Gastrocnemius medialis (tissue), 4 donors: ENCODE measurements around the gene PRRC2C. TPM values are rescaled to one million over a fixed set of nuclear protein-coding genes. Genes with fewer than 3 reads are reported as not detected.

ENCODE experiments used
- ATAC-seq, 2 donors: fragments of 150-250 bp; one replicate each; pipeline ENCODE4 v1.9.1; 2016
- DNase-seq, 2 donors: peaks; one replicate each; pipeline ENCODE4 v3.0.0-alpha.2; 2019
- H3K27ac ChIP-seq, 4 donors: fragments of 200-600 bp; sonication (generic); 1 replicate in 1 of 4; 2 replicates in 3 of 4; pipeline ENCODE4 v1.5.1; 2016 to 2018; ENCODE audit warnings: mild to moderate bottlenecking in 2 of 4, moderate library complexity in 1 of 4
- H3K27me3 ChIP-seq, 3 donors: fragments of 200-600 bp; sonication (generic) in 2 of 3; 1 replicate in 1 of 3; 2 replicates in 2 of 3; pipeline versions ENCODE4 v1.5.1 to v1.6.0; 2016 to 2019; ENCODE audit warnings: mild to moderate bottlenecking in 1 of 3, moderate library complexity in 1 of 3
- H3K36me3 ChIP-seq, 2 donors: fragments of 200-600 bp; sonication (generic) in 1 of 2; one replicate each; pipeline ENCODE4 v1.5.1; 2017 to 2018
- H3K4me1 ChIP-seq, 2 donors: fragments of 200-600 bp; sonication (generic) in 1 of 2; one replicate each; pipeline ENCODE4 v1.5.1; 2016 to 2017; ENCODE audit warnings: mild to moderate bottlenecking in 2 of 2
- H3K4me3 ChIP-seq, 4 donors: fragments of 200-600 bp; sonication (generic) in 3 of 4; 1 replicate in 1 of 4; 2 replicates in 3 of 4; pipeline ENCODE4 v1.5.1; 2016 to 2019; ENCODE audit warnings: mild to moderate bottlenecking in 2 of 4
- H3K9me3 ChIP-seq, 3 donors: fragments of 200-600 bp; sonication (generic) in 2 of 3; 1 replicate in 1 of 3; 2 replicates in 2 of 3; pipeline ENCODE4 v1.5.1; 2016 to 2019
- CTCF ChIP-seq, 5 experiments: fragments of 450-650 bp in 3 of 5; fragments of 200-600 bp in 2 of 5; sonication (generic) in 2 of 5; IDR thresholded peaks in 4 of 5; conservative IDR thresholded peaks in 1 of 5; 1 replicate in 4 of 5; 2 replicates in 1 of 5; pipeline ENCODE4 v1.5.1; 2016 to 2019; ENCODE audit warnings: antibody characterized with exemption in 5 of 5, mild to moderate bottlenecking in 3 of 5, moderate library complexity in 3 of 5
- POLR2A ChIP-seq, 2 donors: fragments of 450-650 bp; IDR thresholded peaks; one replicate each; pipeline ENCODE4 v1.6.1; 2017; ENCODE audit warnings: antibody characterized with exemption in 2 of 2, mild to moderate bottlenecking in 2 of 2, moderate library complexity in 2 of 2
- in situ Hi-C, 4 donors: fragments of 200-750 bp; cut with MboI; loops; one replicate each; pipeline versions ENCODE4 v1.15.0 to v1.8.0; 2017; ENCODE audit warnings: low sequenced_read_pairs in 4 of 4
- intact Hi-C: fragments of 100-400 bp; cut with DNase I; formaldehyde crosslinking; loops from one replicate; pipeline ENCODE4 v1.15.1; 2023; ENCODE audit warnings: low total_unique reads
- total RNA-seq, 4 donors: library from RNA; depleted of rRNA; stranded (reverse); fragments of >200 nt; gene quantifications; one replicate each; pipeline versions ENCODE4 v1.1.0 to v1.2.3, GENCODE V29; 2016

Gene PRRC2C
- total RNA-seq, 4 donors from 2014 or later, result 40.9 to 45.7 (median 42.0) TPM

- no peaks in the 10 kb centered on the region for H3K9me3 ChIP-seq
- no peak overlapping the region for H3K4me3 ChIP-seq
- DNase-seq (no peak), ATAC-seq (no peak)
- TF ChIP-seq POLR2A (IDR thresholded peaks at IDR 0.05), result no peak
- no peak for TF ChIP-seq CTCF (IDR thresholded peaks at IDR 0.05 in 4 of 5, conservative IDR thresholded peaks at IDR 0.05 in 1 of 5)
- no peaks in the 10 kb centered on the region for H3K4me1 ChIP-seq
- no peak overlapping the region for H3K27ac ChIP-seq
- H3K27me3 ChIP-seq, result no peaks in the 10 kb centered on the region
- intact Hi-C loops, result no loop called here
- H3K36me3 ChIP-seq, result no peaks in the 10 kb centered on the region
- in situ Hi-C loops, result no loop called here
These were observed 152.7 kb downstream of the PRRC2C start for GRCh38 chr1:171637928-171638576.

- H3K4me1 ChIP-seq, result peaks cover 3 to 5% of the 10 kb centered on the region in 2 donors
- in situ Hi-C loops, result loop anchor here in 3 of 4 donors (10.0 kb wide), 2 partner anchors 105 to 345 kb away; partner anchors contain the start of gene VAMP4 (in 1 of the 3)
These were observed 154.9 kb downstream of the PRRC2C start for GRCh38 chr1:171640225-171640624.

GRCh38 chr1:171641076-171641864 is 155.9 kb downstream of the PRRC2C start:
- intact Hi-C loops, result loop anchor here (10.0 kb wide), 2 partner anchors 156 to 804 kb away; partner anchors contain the start of genes PIGC and PRRC2C

More at GRCh38 chr1:171640225-171640624, 154.9 kb downstream of the PRRC2C start:
- Histone ChIP-seq H3K27me3 (no peaks in the 10 kb centered on the region), H3K36me3 (no peaks in the 10 kb centered on the region), H3K4me3 (no peak overlapping the region), H3K27ac (no peak overlapping the region), H3K9me3 (no peaks in the 10 kb centered on the region)
- TF ChIP-seq POLR2A (IDR thresholded peaks at IDR 0.05) (no peak), CTCF (IDR thresholded peaks at IDR 0.05 in 4 of 5, conservative IDR thresholded peaks at IDR 0.05 in 1 of 5) (no peak)
- DNase-seq (no peak), ATAC-seq (no peak)
- intact Hi-C loops, result loop anchor here (10.0 kb wide), 2 partner anchors 155 to 805 kb away; partner anchors contain the start of genes PIGC and PRRC2C

GRCh38 chr1:171642197-171642596 is 156.9 kb downstream of the PRRC2C start:
- in situ Hi-C loops (loop anchor here in 3 of 4 donors (10.0 kb wide), 2 partner anchors 103 to 343 kb away; partner anchors contain the start of gene VAMP4 (in 1 of the 3)), intact Hi-C loops (loop anchor here (10.0 kb wide), 2 partner anchors 157 to 803 kb away; partner anchors contain the start of genes PIGC and PRRC2C)
- no peaks in the 10 kb centered on the region for H3K36me3 ChIP-seq
- ATAC-seq (no peak), DNase-seq (no peak)
- H3K9me3 ChIP-seq, result no peaks in the 10 kb centered on the region
- TF ChIP-seq POLR2A (IDR thresholded peaks at IDR 0.05) (no peak), CTCF (IDR thresholded peaks at IDR 0.05 in 4 of 5, conservative IDR thresholded peaks at IDR 0.05 in 1 of 5) (no peak)
- H3K4me3 ChIP-seq, result no peak overlapping the region
- no peak overlapping the region for H3K27ac ChIP-seq
- peaks cover 13 to 15% of the 10 kb centered on the region in 2 donors for H3K4me1 ChIP-seq
- H3K27me3 ChIP-seq, result no peaks in the 10 kb centered on the region

More at GRCh38 chr1:171641076-171641864, 155.9 kb downstream of the PRRC2C start:
- H3K4me1 ChIP-seq, result peaks cover 13 to 15% of the 10 kb centered on the region in 2 donors
- TF ChIP-seq CTCF (IDR thresholded peaks at IDR 0.05 in 4 of 5, conservative IDR thresholded peaks at IDR 0.05 in 1 of 5), result no peak
- no peak for TF ChIP-seq POLR2A (IDR thresholded peaks at IDR 0.05)
- H3K9me3 ChIP-seq, result no peaks in the 10 kb centered on the region
- H3K36me3 ChIP-seq, result no peaks in the 10 kb centered on the region
- no peak overlapping the region for H3K4me3 ChIP-seq
- no peaks in the 10 kb centered on the region for H3K27me3 ChIP-seq
- DNase-seq (no peak), ATAC-seq (no peak)
- H3K27ac ChIP-seq, result no peak overlapping the region
- in situ Hi-C loops, result loop anchor here in 3 of 4 donors (10.0 kb wide), 2 partner anchors 104 to 344 kb away; partner anchors contain the start of gene VAMP4 (in 1 of the 3)

Other genes starting within 250 kb of the PRRC2C start
- gene FMO1, start 237.0 kb upstream of the PRRC2C start, total RNA-seq, result under 1 TPM in 1 of 4 donors, not detected in 3; 0.36 TPM
- gene FMO4, start 171.3 kb upstream of the PRRC2C start, total RNA-seq, result 1 to 10 TPM in 2 of 4 donors, under 1 TPM in 2; 0.36 to 2.9 (median 0.94) TPM
- gene MYOCOS, start 136.7 kb downstream of the PRRC2C start, total RNA-seq, result under 1 TPM in 1 of 4 donors, not detected in 3; 0.20 TPM
- 10 to 100 TPM in 2 of 4 donors, 1 to 10 TPM in 2; 5.0 to 17.4 (median 8.6) TPM for gene MYOC, start 167.2 kb downstream of the PRRC2C start, total RNA-seq